DND-41 (cell line): Measurements from ENCODE around the gene LRRC70.

Source experiments
- ATAC-seq: fragments of 200-7000 bp; cut with Tn5 transposase; 3 replicates; pipeline ENCODE4 v1.9.1; 2021; ENCODE audit warnings: low read depth; ENCODE audit not compliant: insufficient read depth
- DNase-seq: peaks from one replicate; pipeline ENCODE4 v3.0.0-alpha.2; 2020
- H2AFZ ChIP-seq: 2 replicates; pipeline ENCODE4 v1.6.0; 2012; ENCODE audit warnings: low read depth, low read length
- H3K27ac ChIP-seq: 2 replicates; pipeline ENCODE4 v1.5.1; 2012; ENCODE audit warnings: low read length, inconsistent platforms
- H3K27me3 ChIP-seq: fragments of 200-600 bp; sonication (generic); 2 replicates; pipeline ENCODE4 v1.6.0; 2012; ENCODE audit warnings: low read length, mild to moderate bottlenecking, inconsistent platforms; ENCODE audit not compliant: insufficient read depth, poor library complexity
- H3K36me3 ChIP-seq: 2 replicates; pipeline ENCODE4 v1.5.1; 2012; ENCODE audit warnings: low read length, inconsistent platforms; ENCODE audit not compliant: insufficient read depth
- H3K4me1 ChIP-seq: 2 replicates; pipeline ENCODE4 v1.5.1; 2012; ENCODE audit warnings: mild to moderate bottlenecking, low read length; ENCODE audit not compliant: insufficient read depth
- H3K4me2 ChIP-seq: 2 replicates; pipeline ENCODE4 v1.6.0; 2012; ENCODE audit warnings: mild to moderate bottlenecking, moderate library complexity, low read length, inconsistent platforms; ENCODE audit not compliant: insufficient read depth
- H3K4me3 ChIP-seq, 2 experiments: fragments of 200-600 bp in 1 of 2; shearing (Covaris generic) in 1 of 2; 2 replicates each; pipeline ENCODE4 v1.5.1; 2012 to 2016; ENCODE audit warnings: inconsistent platforms in 2 of 2, low read length in 2 of 2, mild to moderate bottlenecking in 2 of 2, low read depth in 1 of 2, moderate library complexity in 1 of 2
- H3K79me2 ChIP-seq: 2 replicates; pipeline ENCODE4 v1.6.0; 2012; ENCODE audit warnings: low read length, inconsistent platforms; ENCODE audit not compliant: insufficient read depth
- H3K9ac ChIP-seq: 2 replicates; pipeline ENCODE4 v1.6.0; 2012; ENCODE audit warnings: low read depth, mild to moderate bottlenecking, inconsistent platforms, low read length, moderate library complexity
- H3K9me3 ChIP-seq: 2 replicates; pipeline ENCODE4 v1.5.1; 2012; ENCODE audit warnings: low read length, moderate library complexity, mild to moderate bottlenecking, inconsistent platforms; ENCODE audit not compliant: insufficient read depth, severe bottlenecking
- H4K20me1 ChIP-seq: 2 replicates; pipeline ENCODE4 v1.6.0; 2012; ENCODE audit warnings: low read length; ENCODE audit not compliant: insufficient read depth
- EZH2 ChIP-seq: IDR thresholded peaks from 3 replicates; pipeline ENCODE4 v1.6.1; 2012; ENCODE audit warnings: borderline replicate concordance, low read depth, mild to moderate bottlenecking, moderate library complexity, low read length, inconsistent platforms; ENCODE audit not compliant: severe bottlenecking
- TF ChIP-seq, protein P1 (sequence below): IDR thresholded peaks from 2 replicates; pipeline ENCODE4 v1.5.1; 2012; ENCODE audit warnings: borderline replicate concordance, low read length, moderate library complexity, mild to moderate bottlenecking; ENCODE audit not compliant: poor library complexity, severe bottlenecking; ENCODE audit errors: extremely low read depth

The LRRC70 gene

GRCh38 chr5:62536232-62536631, 42.4 kb upstream of the LRRC70 start:
- no peaks in the 10 kb centered on the region for H3K27me3 ChIP-seq
- H3K36me3 ChIP-seq: peaks cover 35% of the 10 kb centered on the region; the same call in 1 of the 2 replicates
- H3K27ac ChIP-seq: no peak overlapping the region
- H3K4me1 ChIP-seq: no peaks in the 10 kb centered on the region
- H2AFZ ChIP-seq: no peak overlapping the region
- DNase-seq (no peak), ATAC-seq (no peak)
- no peaks in the 10 kb centered on the region for H3K79me2 ChIP-seq
- H3K9ac ChIP-seq: no peak overlapping the region
- H3K4me2 ChIP-seq: no peak overlapping the region
- TF ChIP-seq EZH2: no peak
- TF ChIP-seq, protein P1, sequence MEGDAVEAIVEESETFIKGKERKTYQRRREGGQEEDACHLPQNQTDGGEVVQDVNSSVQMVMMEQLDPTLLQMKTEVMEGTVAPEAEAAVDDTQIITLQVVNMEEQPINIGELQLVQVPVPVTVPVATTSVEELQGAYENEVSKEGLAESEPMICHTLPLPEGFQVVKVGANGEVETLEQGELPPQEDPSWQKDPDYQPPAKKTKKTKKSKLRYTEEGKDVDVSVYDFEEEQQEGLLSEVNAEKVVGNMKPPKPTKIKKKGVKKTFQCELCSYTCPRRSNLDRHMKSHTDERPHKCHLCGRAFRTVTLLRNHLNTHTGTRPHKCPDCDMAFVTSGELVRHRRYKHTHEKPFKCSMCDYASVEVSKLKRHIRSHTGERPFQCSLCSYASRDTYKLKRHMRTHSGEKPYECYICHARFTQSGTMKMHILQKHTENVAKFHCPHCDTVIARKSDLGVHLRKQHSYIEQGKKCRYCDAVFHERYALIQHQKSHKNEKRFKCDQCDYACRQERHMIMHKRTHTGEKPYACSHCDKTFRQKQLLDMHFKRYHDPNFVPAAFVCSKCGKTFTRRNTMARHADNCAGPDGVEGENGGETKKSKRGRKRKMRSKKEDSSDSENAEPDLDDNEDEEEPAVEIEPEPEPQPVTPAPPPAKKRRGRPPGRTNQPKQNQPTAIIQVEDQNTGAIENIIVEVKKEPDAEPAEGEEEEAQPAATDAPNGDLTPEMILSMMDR: no peak
- no peak overlapping the region for H3K4me3 ChIP-seq
- no peaks in the 10 kb centered on the region for H3K9me3 ChIP-seq
- H4K20me1 ChIP-seq: no peaks in the 10 kb centered on the region

GRCh38 chr5:62536783-62537182, 41.8 kb upstream of the LRRC70 start:
- Histone ChIP-seq H3K4me1 (no peaks in the 10 kb centered on the region), H3K27ac (no peak overlapping the region), H3K9ac (no peak overlapping the region), H3K4me3 (no peak overlapping the region), H3K79me2 (no peaks in the 10 kb centered on the region), H4K20me1 (no peaks in the 10 kb centered on the region), H3K36me3 (peaks cover 33% of the 10 kb centered on the region; the same call in 1 of the 2 replicates), H2AFZ (no peak overlapping the region), H3K27me3 (no peaks in the 10 kb centered on the region), H3K4me2 (no peak overlapping the region), H3K9me3 (no peaks in the 10 kb centered on the region)
- ATAC-seq: no peak
- TF ChIP-seq, protein P1: no peak
- no peak for TF ChIP-seq EZH2
- no peak for DNase-seq

- no peak for ATAC-seq
- TF ChIP-seq, protein P1: no peak
- H3K4me2 ChIP-seq: no peak overlapping the region
- no peak overlapping the region for H2AFZ ChIP-seq
- no peaks in the 10 kb centered on the region for H3K27me3 ChIP-seq
- H3K9me3 ChIP-seq: no peaks in the 10 kb centered on the region
- no peak overlapping the region for H3K4me3 ChIP-seq
- H3K79me2 ChIP-seq: no peaks in the 10 kb centered on the region
- DNase-seq: no peak
- no peaks in the 10 kb centered on the region for H4K20me1 ChIP-seq
- peaks cover 32% of the 10 kb centered on the region; the same call in 1 of the 2 replicates for H3K36me3 ChIP-seq
- H3K27ac ChIP-seq: no peak overlapping the region
- no peaks in the 10 kb centered on the region for H3K4me1 ChIP-seq
- H3K9ac ChIP-seq: no peak overlapping the region
Observed at GRCh38 chr5:62538017-62538942, 40.3 kb upstream of the LRRC70 start.
